ENCODE measurements around the gene FOXE1.

The FOXE1 gene

GRCh38 chr9:97866848-97867247 lies 13.8 kb downstream of the FOXE1 start:
- no peak for DNase-seq

GRCh38 chr9:97868859-97869258 lies 15.8 kb downstream of the FOXE1 start:
- DNase-seq: no peak

GRCh38 chr9:97873425-97873824 lies 20.4 kb downstream of the FOXE1 start:
- DNase-seq: no peak

GRCh38 chr9:97873882-97874281 lies 20.9 kb downstream of the FOXE1 start:
- DNase-seq: no peak

GRCh38 chr9:97874624-97875023 lies 21.6 kb downstream of the FOXE1 start:
- DNase-seq: no peak

GRCh38 chr9:97875111-97875510 lies 22.1 kb downstream of the FOXE1 start:
- no peak for DNase-seq

GRCh38 chr9:97876061-97876460 lies 23.0 kb downstream of the FOXE1 start:
- DNase-seq: no peak

- DNase-seq: no peak
Measured at GRCh38 chr9:97880336-97880735, 27.3 kb downstream of the FOXE1 start.

- peak; percentile 72 for DNase-seq
Measured at GRCh38 chr9:97889941-97890887, 37.2 kb downstream of the FOXE1 start.

- DNase-seq: no peak
Measured at GRCh38 chr9:97891736-97892135, 38.7 kb downstream of the FOXE1 start.

GRCh38 chr9:97892421-97892820 lies 39.4 kb downstream of the FOXE1 start:
- no peak for DNase-seq

GRCh38 chr9:97895211-97895610 lies 42.2 kb downstream of the FOXE1 start:
- DNase-seq: no peak

- no peak for DNase-seq
Measured at GRCh38 chr9:97895695-97896332, 42.8 kb downstream of the FOXE1 start.

- DNase-seq: no peak
Measured at GRCh38 chr9:97900103-97900737, 47.2 kb downstream of the FOXE1 start.

- DNase-seq: peak; percentile 67
Measured at GRCh38 chr9:97900738-97901565, 47.9 kb downstream of the FOXE1 start.

- DNase-seq: no peak
Measured at GRCh38 chr9:97903177-97903576, 50.2 kb downstream of the FOXE1 start.

GRCh38 chr9:97904725-97905124 lies 51.7 kb downstream of the FOXE1 start:
- peak; percentile 59 for DNase-seq

- peak; percentile 78 for DNase-seq
Measured at GRCh38 chr9:97905228-97905627, 52.2 kb downstream of the FOXE1 start.

Measured in CD4-positive, alpha-beta T cell treated with Interleukin-10 for 1 hour (primary cell).